Thoracic aorta (tissue), 2 donors: ENCODE data around the gene VEGFD. TPM values are rescaled to one million over a fixed set of nuclear protein-coding genes. Genes with fewer than 3 reads are reported as not detected.
"Not testable (repeated sequence)": the region's sequence is repeated elsewhere in the genome, so short reads cannot be mapped to it uniquely, and the experiment has no call there.

ENCODE experiments used
- ATAC-seq: fragments of 150-250 bp; one replicate; pipeline ENCODE4 v1.8.0; 2017; ENCODE audit warnings: low read depth; ENCODE audit not compliant: insufficient number of reproducible peaks, low FRiP score
- DNase-seq: peaks from one replicate; pipeline ENCODE4 v3.0.0-alpha.2; 2020; ENCODE audit warnings: low spot score
- H3K27ac ChIP-seq, 2 donors: fragments of 200-600 bp; sonication (generic); 1 replicate in 1 of 2; 2 replicates in 1 of 2; pipeline ENCODE4 v1.5.1; 2016; ENCODE audit warnings: mild to moderate bottlenecking in 2 of 2, moderate library complexity in 2 of 2
- H3K27me3 ChIP-seq: fragments of 200-600 bp; sonication (generic); replicated peaks from 2 replicates; pipeline ENCODE4 v1.6.0; 2016; ENCODE audit warnings: mild to moderate bottlenecking; ENCODE audit not compliant: insufficient read depth
- H3K36me3 ChIP-seq: fragments of 200-600 bp; sonication (generic); one replicate; pipeline ENCODE4 v1.5.1; 2016
- H3K4me1 ChIP-seq, 2 donors: fragments of 200-600 bp; sonication (generic); 1 replicate in 1 of 2; 2 replicates in 1 of 2; pipeline versions ENCODE4 v1.5.1 to v1.6.0; 2016; ENCODE audit warnings: low read depth in 2 of 2, mild to moderate bottlenecking in 1 of 2; ENCODE audit not compliant: control insufficient read depth in 1 of 2
- H3K4me3 ChIP-seq: fragments of 200-600 bp; sonication (generic); 2 replicates; pipeline ENCODE4 v1.5.1; 2016; ENCODE audit warnings: mild to moderate bottlenecking
- H3K9me3 ChIP-seq: fragments of 200-600 bp; sonication (generic); 2 replicates; pipeline ENCODE4 v1.5.1; 2016
- CTCF ChIP-seq: fragments of 200-600 bp; sonication (generic); IDR thresholded peaks from one replicate; pipeline ENCODE4 v1.5.1; 2019; ENCODE audit warnings: antibody characterized with exemption
- total RNA-seq, 2 donors: library from RNA; depleted of rRNA; stranded (reverse); fragments of >200 nt; gene quantifications; one replicate each; pipeline versions ENCODE4 v1.1.0 to v1.2.3, GENCODE V29; 2016

VEGFD gene
- total RNA-seq, 2 donors from 2014 or later = 3.0 to 19.5 TPM

- no peak for ATAC-seq
Observed at GRCh38 chrX:15315509-15315908, 68.7 kb downstream of the VEGFD start, which contains the start of gene ASB11. ASB11 (minus strand) TSS chrX:15315640; CDS start chrX:15315605, 35 bp downstream.

GRCh38 chrX:15314472-15314871, 69.7 kb downstream of the VEGFD start:
- ATAC-seq = no peak
- Histone ChIP-seq H3K36me3 (no peaks in the 10 kb centered on the region), H3K4me1 (no peaks in the 10 kb centered on the region), H3K27me3 (no peaks in the 10 kb centered on the region), H3K27ac (no peak overlapping the region), H3K4me3 (no peak overlapping the region), H3K9me3 (no peaks in the 10 kb centered on the region)
- TF ChIP-seq CTCF = no peak
- DNase-seq = no peak

More at GRCh38 chrX:15315509-15315908, 68.7 kb downstream of the VEGFD start, which contains the start of gene ASB11:
- no peak for TF ChIP-seq CTCF
- H3K4me1 ChIP-seq = no peaks in the 10 kb centered on the region
- DNase-seq = no peak
- no peak within 1 kb of the TSS for H3K4me3 ChIP-seq
- H3K27me3 ChIP-seq = no peaks in the 10 kb centered on the region
- H3K27ac ChIP-seq = no peak within 1 kb of the TSS
- no peaks in the 10 kb centered on the region for H3K36me3 ChIP-seq
- H3K9me3 ChIP-seq = no peaks in the 10 kb centered on the region

- TF ChIP-seq CTCF = no peak
- Histone ChIP-seq H3K36me3 (no peaks in the 10 kb centered on the region), H3K27me3 (no peaks in the 10 kb centered on the region), H3K4me1 (no peaks in the 10 kb centered on the region), H3K9me3 (no peaks in the 10 kb centered on the region), H3K27ac (no peak overlapping the region), H3K4me3 (no peak overlapping the region)
- ATAC-seq = no peak
- DNase-seq = no peak
Observed at GRCh38 chrX:15311119-15311518, 73.1 kb downstream of the VEGFD start.

- Histone ChIP-seq H3K4me3 (no peak overlapping the region), H3K9me3 (no peaks in the 10 kb centered on the region), H3K4me1 (no peaks in the 10 kb centered on the region), H3K27me3 (no peaks in the 10 kb centered on the region), H3K36me3 (no peaks in the 10 kb centered on the region), H3K27ac (peak overlapping the region in 1 of 2 donors; percentile 44)
- no peak for TF ChIP-seq CTCF
- DNase-seq (peak; percentile 8), ATAC-seq (no peak)
Observed at GRCh38 chrX:15310117-15310516, 74.1 kb downstream of the VEGFD start.

- H3K9me3 ChIP-seq, H3K4me1 ChIP-seq, DNase-seq: not testable (repeated sequence)
Observed at GRCh38 chrX:15305899-15306298, 78.3 kb downstream of the VEGFD start.

GRCh38 chrX:15301924-15302323, 82.3 kb downstream of the VEGFD start:
- Histone ChIP-seq H3K27me3 (no peaks in the 10 kb centered on the region), H3K36me3 (no peaks in the 10 kb centered on the region), H3K4me1 (no peaks in the 10 kb centered on the region), H3K27ac (no peak overlapping the region), H3K4me3 (no peak overlapping the region), H3K9me3 (no peaks in the 10 kb centered on the region)
- ATAC-seq = no peak
- TF ChIP-seq CTCF = no peak
- peak; percentile 3 for DNase-seq

More at GRCh38 chrX:15305899-15306298, 78.3 kb downstream of the VEGFD start:
- not testable (repeated sequence) for H3K27me3 ChIP-seq, ATAC-seq, H3K36me3 ChIP-seq, H3K27ac ChIP-seq, H3K4me3 ChIP-seq
